HG02642 (cell line): ENCODE results near the gene NT5C2.
"Not testable (repeated sequence)": the region's sequence is repeated elsewhere in the genome, so short reads cannot be mapped to it uniquely, and the experiment has no call there.

Source experiments
- ATAC-seq: cut with Tn5 transposase; IDR thresholded peaks from one replicate; pipeline ENCODE4 v1.9.1; 2021; ENCODE audit warnings: mild to moderate bottlenecking; ENCODE audit not compliant: unreplicated experiment, poor library complexity

The NT5C2 gene

DNA sequence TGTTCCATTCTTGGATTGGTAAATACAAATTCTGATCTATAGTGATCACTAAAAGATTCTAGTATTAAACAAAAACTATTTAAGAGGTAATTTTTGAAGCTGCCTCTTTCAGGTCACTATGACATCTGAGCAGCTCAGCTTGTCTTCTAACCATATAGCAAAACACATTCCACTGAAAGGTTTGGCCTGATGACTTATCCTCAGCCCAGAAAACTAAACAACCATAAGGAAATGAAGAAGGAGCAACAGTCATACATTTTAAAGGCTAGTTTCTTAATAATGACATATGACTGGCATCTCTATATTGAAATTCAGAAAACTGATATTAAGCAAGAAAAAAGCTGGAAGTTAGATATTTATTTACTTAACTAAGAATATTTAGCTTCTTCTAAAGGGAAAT is 24.6 kb downstream of the NT5C2 start:
- no peak for ATAC-seq

GRCh38 chr10:103167554-103167953 is 25.5 kb downstream of the NT5C2 start:
- ATAC-seq: not testable (repeated sequence)

- no peak for ATAC-seq
Observed at GRCh38 chr10:103166523-103166922, 26.5 kb downstream of the NT5C2 start.

- ATAC-seq: not testable (repeated sequence)
Observed at GRCh38 chr10:103163766-103164403, 29.2 kb downstream of the NT5C2 start.

GRCh38 chr10:103157246-103157645 is 35.8 kb downstream of the NT5C2 start:
- ATAC-seq: no peak

DNA sequence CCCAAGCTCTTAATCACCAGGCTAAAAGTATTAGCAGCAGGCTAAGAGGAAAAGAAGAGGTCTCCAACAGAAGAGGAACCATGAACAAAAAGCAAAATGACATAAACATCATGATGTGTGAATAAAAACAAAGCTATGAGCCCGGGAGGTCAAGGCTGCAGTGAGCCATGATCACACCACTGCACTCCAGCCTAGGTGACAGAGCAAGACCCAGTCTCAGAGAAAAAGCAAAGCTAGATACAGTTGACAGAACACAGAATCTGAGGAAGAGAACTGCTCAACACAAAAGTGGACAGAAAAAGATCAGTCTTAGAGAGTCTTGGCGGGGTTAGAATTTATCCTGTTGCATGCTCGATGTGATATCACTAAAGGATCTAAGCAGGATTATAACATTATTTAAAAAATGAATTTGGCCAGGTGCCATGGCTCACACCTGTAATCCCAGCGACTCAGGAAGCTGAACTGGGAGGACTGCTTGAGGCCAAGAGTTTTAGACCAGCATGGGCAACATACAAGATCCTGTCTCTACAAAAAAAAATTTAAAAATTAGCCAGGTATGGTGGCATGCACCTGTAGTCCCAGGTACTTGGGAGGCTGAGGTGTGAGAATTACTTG is 37.5 kb downstream of the NT5C2 start:
- no peak for ATAC-seq

- no peak for ATAC-seq
Observed at GRCh38 chr10:103154521-103155299, 38.4 kb downstream of the NT5C2 start.

- no peak for ATAC-seq
Observed at GRCh38 chr10:103153302-103154197, 39.5 kb downstream of the NT5C2 start.

GRCh38 chr10:103149991-103150622 is 43.0 kb downstream of the NT5C2 start:
- no peak for ATAC-seq

GRCh38 chr10:103147645-103148044 is 45.4 kb downstream of the NT5C2 start:
- ATAC-seq: no peak

DNA sequence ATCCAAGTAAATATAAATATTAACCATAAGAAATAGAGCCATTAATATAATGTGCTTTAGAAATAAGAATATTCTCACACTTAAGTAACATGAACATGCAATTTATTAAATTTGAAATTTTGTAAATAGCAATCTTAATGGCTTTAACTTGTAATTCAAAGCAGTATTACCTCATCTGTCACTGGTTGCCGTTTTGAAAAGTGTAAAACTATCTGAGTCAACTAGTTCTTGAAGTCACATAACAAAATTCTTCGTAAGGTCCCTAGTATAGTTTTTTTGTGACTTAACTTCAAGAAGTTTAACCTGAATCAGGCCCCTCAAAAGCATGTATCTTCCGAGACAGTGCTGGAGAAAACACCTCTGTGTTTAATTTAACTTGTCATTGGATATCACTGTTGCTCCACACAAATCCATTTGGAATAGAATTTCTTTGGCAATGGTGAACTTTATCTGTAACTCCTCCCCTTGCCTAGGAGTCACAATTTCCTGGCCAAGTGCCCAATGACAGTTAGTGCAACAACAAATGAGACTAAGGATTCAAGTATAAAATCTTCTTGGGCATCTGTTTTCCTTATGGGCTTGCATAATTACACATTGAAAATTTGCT is 47.1 kb downstream of the NT5C2 start:
- ATAC-seq: no peak

DNA sequence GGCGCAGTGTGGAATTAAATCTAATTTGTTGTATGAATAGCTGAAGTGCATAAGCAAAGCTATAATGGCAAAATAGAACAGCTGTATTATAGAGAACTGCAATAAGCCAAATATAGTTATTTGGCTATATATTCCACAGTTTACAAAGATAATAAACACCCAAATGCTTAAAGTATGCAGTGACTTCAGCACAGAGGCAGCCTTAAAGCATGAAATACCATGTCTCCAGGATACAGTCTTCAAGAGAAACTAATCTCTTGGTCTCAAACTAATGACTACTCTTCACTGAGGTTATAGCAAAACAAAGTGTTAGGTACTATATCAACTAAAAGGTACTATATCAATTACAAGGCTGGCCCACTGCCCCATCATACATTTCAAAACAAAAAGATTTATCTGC is 48.0 kb downstream of the NT5C2 start:
- ATAC-seq: no peak

DNA sequence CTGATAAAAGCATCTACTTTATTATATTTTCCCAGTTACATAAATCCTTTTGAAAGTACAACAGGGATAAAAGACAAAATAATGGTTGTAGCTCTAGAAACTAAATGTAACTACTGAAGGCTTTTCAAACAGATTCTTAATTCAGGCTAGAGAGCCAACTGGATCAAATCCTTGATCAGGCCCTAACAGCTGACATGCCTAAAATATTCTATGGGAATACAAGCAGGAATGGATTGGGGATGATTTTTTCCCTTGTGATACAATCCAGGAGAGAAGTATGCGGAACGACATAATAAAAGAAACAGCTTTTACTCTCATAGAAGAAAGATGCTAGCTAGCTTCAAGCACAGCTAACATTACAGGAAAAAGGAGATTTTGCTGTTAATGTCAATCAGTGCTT is 49.0 kb downstream of the NT5C2 start:
- ATAC-seq: no peak

GRCh38 chr10:103143641-103144040 is 49.4 kb downstream of the NT5C2 start:
- ATAC-seq: not testable (repeated sequence)

DNA sequence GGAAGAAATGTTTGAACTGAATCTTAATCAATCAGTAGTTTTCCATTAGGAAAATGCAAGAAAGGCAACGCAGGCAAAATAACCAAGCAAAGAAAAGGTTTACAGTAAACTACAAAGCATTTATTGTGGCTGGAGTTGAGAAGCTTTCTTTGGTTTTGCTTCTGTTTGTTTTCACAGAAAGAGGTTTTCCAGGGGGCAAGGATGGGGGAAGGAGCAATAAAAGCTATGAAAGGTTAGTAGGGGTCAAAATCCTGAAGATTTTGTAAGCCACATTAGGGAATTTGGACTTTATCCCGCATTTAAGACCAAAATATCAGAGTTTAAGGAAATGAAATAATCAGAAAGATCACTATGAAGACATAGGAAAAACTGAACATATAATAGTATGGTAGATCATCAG is 51.1 kb downstream of the NT5C2 start:
- no peak for ATAC-seq

GRCh38 chr10:103140469-103140868 is 52.6 kb downstream of the NT5C2 start:
- no peak for ATAC-seq

DNA sequence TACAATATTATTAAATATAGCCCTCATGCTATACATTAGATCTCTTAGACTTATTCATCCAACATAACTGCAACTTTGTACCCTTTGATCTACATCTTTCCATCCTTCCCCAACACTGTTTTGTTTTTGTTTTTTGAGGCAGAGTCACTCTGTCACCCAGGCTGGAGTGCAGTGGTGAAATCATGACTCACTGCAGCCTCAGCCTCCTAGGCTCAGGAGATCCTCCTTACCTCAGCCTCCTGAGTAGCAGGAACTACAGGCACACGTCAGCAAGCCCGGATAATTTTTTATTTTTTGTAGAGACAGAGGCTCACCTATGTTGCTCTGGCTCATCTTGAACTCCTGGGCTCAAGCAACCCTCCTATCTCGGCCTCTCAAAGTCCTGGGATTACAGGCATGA is 53.3 kb downstream of the NT5C2 start:
- no peak for ATAC-seq

DNA sequence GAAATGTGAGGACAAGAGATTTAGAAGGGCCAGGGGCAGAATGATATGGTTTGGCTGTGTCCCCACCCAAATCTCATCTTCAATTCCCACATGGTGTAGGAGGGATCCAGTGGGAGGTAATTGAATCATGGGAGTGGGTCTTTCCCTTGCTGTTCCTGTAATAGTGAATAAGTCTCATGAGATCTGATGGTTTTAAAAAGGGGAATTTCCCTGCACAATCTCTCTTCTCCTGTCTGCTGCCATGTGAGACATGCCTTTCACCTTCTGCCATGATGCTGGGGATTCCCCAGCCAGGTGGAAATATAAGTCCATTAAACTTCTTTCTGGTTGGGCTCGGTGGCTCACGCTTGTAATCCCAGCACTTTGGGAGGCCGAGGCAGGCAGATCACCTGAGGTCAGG is 57.9 kb downstream of the NT5C2 start:
- not testable (repeated sequence) for ATAC-seq

DNA sequence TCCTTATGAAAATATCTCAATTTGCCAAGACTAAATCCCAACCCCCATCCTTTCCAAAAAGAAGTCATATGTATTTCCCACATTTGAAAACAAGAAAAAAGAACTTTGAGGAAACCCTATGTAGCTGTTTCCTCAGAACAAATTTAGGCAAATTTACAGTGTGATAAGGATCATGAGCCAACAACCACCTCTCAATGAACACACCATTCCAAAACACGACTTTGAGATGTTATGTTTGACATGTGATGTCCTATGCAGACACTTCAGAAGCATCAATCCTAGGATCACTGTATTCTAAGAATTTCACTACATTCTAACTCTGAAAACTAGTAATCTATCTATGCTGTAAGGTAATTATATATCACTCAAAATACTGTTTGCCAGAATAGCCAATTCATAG is 62.2 kb downstream of the NT5C2 start:
- ATAC-seq: no peak

DNA sequence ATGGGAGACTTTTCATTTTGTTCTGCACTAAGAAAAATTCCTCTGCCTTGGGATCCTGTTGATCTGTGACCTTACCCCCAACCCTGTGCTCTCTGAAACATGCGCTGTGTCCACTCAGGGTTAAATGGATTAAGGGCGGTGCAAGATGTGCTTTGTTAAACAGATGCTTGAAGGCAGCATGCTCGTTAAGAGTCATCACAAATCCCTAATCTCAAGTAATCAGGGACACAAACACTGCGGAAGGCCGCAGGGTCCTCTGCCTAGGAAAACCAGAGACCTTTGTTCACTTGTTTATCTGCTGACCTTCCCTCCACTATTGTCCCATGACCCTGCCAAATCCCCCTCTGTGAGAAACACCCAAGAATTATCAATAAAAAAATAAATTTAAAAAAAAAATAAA is 62.9 kb downstream of the NT5C2 start:
- ATAC-seq: not testable (repeated sequence)
